ENCODE measurements around the gene DDX4. TPM values are rescaled to one million over a fixed set of nuclear protein-coding genes. Genes with fewer than 3 reads are reported as not detected.

Gene DDX4
- total and polyA plus RNA-seq, 2 donors (not counting 1 experiment from before 2014, with no cell fraction given): not detected

- Histone ChIP-seq H4K20me1 (ENCODE audit: control insufficient read depth, extremely low read depth, insufficient read depth, low read length) (no peaks in the 10 kb centered on the region), H3K4me1 (ENCODE audit: control insufficient read depth, extremely low read depth, insufficient read depth, low read length) (peaks cover 6% of the 10 kb centered on the region), H2AFZ (ENCODE audit: low read length) (no peak overlapping the region), H3K27ac (ENCODE audit: insufficient read depth, low read length) (no peak overlapping the region), H3K27me3 (ENCODE audit: control insufficient read depth, insufficient read depth, low read length) (no peaks in the 10 kb centered on the region), H3K79me2 (ENCODE audit: control insufficient read depth, insufficient read depth, low read length) (no peaks in the 10 kb centered on the region), H3K4me2 (ENCODE audit: extremely low read depth, insufficient read depth, low read length) (no peak overlapping the region), H3K36me3 (ENCODE audit: control insufficient read depth, insufficient read depth, low read length) (no peaks in the 10 kb centered on the region), H3K4me3 (replicated peaks in 1 of 4; ENCODE audit: control extremely low read depth in 1 of 4, insufficient read depth in 1 of 4, low read depth in 3 of 4, low read length in 4 of 4) (no peak overlapping the region), H3K9ac (ENCODE audit: insufficient read depth, low read length) (no peak overlapping the region), H3K9me3 (ENCODE audit: control insufficient read depth, insufficient read depth, low read depth, low read length) (no peaks in the 10 kb centered on the region)
- TF ChIP-seq CTCF (conservative IDR thresholded peaks at IDR 0.05 in 1 of 2, IDR thresholded peaks at IDR 0.05 in 1 of 2; ENCODE audit: low read depth in 1 of 2, low read length in 2 of 2) (no peak), EZH2 (IDR thresholded peaks at IDR 0.05; ENCODE audit: low read length, missing control alignments) (no peak)
- no peak for DNase-seq (ENCODE audit: low read depth in 2 of 2)
Measured at GRCh38 chr5:55866485-55866884, 128.6 kb downstream of the DDX4 start.

Other genes starting within 250 kb of the DDX4 start
- 51.4 and 73.5 TPM in 2 replicates for gene PLPP1, start 203.1 kb upstream of the DDX4 start, total RNA-seq
- 49.6 and 76.8 TPM in 2 replicates for gene PLPP1, start 203.1 kb upstream of the DDX4 start, polyA plus RNA-seq
- 46.2 and 49.7 TPM in 2 replicates for gene SLC38A9, start 25.7 kb upstream of the DDX4 start, total RNA-seq
- 15.7 and 18.1 TPM in 2 replicates for gene SLC38A9, start 25.7 kb upstream of the DDX4 start, polyA plus RNA-seq
- gene IL31RA, start 113.3 kb downstream of the DDX4 start, total RNA-seq: 2.1 and 2.6 TPM in 2 replicates
- gene IL31RA, start 113.3 kb downstream of the DDX4 start, polyA plus RNA-seq: 0.28 and 2.2 TPM in 2 replicates

All from fibroblast of lung (primary cell).